Measurements from ENCODE around the gene KANK4. TPM values are rescaled to one million over a fixed set of nuclear protein-coding genes. Genes with fewer than 3 reads are reported as not detected.

Gene KANK4
- total RNA-seq, 1 donor from 2014 or later = not detected

DNA sequence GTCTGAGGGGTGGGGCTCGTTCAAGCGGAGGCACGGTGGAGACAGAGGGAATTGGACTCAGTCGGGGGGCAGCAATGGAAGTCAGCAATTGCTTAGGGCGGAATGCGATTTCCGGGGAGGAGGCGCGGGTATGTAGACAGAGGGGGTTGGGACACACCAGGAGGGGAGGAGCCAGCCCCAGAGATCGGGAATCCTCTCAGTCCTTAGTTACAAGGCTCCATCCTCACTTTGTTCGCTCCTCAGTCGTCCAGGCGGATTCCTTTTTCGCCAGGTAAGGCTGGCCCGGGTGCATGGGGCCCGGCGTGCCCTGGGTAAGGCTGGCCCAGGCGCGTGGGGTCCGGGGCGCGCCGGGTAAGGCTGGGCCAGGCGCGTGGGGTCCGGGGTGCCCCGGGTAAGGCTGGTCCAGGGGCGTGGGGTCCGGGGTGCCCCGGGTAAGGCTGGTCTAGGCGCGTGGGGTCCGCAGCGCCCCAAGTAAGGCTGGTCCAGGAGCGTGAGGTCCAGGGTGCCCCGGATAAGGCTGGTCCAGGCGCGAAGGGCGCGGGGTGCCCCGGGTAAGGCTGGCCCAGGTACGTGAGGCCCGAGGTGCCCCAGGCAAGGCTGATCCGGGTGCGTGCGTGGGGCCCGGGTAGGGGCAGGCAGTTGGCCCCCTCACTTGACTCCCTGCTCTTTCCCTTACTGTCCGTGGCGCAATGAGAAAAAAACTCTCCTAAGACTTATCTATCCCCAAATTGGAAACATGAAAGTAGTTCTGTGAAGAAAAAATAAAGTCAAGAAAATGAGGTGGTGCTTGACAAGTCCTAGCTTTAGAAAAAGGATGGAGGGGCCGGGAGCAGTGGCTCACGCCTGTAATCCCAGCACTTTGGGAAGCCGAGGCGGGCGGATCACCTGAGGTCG lies 124.3 kb downstream of the KANK4 start, which contains the start of gene L1TD1:
Gene L1TD1 (plus strand): TSS at position 199 of the 894 bp plus-strand sequence. CDS start 11,780 bp downstream, outside the sequence.
- Mint-ChIP-seq H3K9me3 (no peaks in the 10 kb centered on the region), H3K4me1 (no peaks in the 10 kb centered on the region), H3K27me3 (peaks cover 31% of the 10 kb centered on the region), H3K27ac (no peak within 1 kb of the TSS), H3K4me3 (no peak within 1 kb of the TSS), H3K36me3 (ENCODE audit: low read depth) (no peaks in the 10 kb centered on the region)
- TF ChIP-seq, protein P1, sequence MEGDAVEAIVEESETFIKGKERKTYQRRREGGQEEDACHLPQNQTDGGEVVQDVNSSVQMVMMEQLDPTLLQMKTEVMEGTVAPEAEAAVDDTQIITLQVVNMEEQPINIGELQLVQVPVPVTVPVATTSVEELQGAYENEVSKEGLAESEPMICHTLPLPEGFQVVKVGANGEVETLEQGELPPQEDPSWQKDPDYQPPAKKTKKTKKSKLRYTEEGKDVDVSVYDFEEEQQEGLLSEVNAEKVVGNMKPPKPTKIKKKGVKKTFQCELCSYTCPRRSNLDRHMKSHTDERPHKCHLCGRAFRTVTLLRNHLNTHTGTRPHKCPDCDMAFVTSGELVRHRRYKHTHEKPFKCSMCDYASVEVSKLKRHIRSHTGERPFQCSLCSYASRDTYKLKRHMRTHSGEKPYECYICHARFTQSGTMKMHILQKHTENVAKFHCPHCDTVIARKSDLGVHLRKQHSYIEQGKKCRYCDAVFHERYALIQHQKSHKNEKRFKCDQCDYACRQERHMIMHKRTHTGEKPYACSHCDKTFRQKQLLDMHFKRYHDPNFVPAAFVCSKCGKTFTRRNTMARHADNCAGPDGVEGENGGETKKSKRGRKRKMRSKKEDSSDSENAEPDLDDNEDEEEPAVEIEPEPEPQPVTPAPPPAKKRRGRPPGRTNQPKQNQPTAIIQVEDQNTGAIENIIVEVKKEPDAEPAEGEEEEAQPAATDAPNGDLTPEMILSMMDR (IDR thresholded peaks at IDR 0.05) = no peak
- DNase-seq = no peak
- POLR2A ChIA-PET = no interaction called here
- intact Hi-C loops (cut with micrococcal nuclease) = no loop called here
- CTCF ChIA-PET = no interaction called here
- ATAC-seq (ENCODE audit: low read depth) = no peak

DNA sequence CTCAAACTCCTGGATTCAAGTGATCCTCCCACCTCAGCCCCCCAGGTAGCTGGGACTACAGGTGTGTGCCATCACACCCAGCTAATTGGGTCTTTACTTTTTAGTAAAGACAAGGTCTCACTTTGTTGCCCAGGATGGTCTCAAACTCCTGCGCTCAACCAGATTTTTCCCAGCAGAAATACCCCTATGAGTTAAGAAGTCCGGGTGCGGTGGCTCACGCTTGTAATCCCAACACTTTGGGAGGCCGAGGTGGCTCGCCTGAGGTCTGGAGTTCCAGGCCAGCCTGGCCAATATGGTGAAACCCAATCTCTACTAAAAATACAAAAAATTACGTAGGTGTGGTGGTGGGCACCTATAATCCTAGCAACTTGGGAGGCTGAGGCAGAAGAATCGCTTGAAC lies 131.1 kb downstream of the KANK4 start:
- ChIA-PET POLR2A (no interaction called here), CTCF (interaction anchor here (1.0 kb wide), 1 partner anchor 216 kb away, joined by 3 read pairs; no protein-coding TSS in a partner anchor)
- DNase-seq = no peak
- Mint-ChIP-seq H3K4me1 (no peaks in the 10 kb centered on the region), H3K36me3 (ENCODE audit: low read depth) (no peaks in the 10 kb centered on the region), H3K27me3 (peaks cover 9% of the 10 kb centered on the region), H3K9me3 (no peaks in the 10 kb centered on the region), H3K27ac (no peak overlapping the region), H3K4me3 (no peak overlapping the region)
- TF ChIP-seq, protein P1 (IDR thresholded peaks at IDR 0.05) = no peak
- no peak for ATAC-seq (ENCODE audit: low read depth)
- intact Hi-C loops (cut with micrococcal nuclease) = no loop called here

DNA sequence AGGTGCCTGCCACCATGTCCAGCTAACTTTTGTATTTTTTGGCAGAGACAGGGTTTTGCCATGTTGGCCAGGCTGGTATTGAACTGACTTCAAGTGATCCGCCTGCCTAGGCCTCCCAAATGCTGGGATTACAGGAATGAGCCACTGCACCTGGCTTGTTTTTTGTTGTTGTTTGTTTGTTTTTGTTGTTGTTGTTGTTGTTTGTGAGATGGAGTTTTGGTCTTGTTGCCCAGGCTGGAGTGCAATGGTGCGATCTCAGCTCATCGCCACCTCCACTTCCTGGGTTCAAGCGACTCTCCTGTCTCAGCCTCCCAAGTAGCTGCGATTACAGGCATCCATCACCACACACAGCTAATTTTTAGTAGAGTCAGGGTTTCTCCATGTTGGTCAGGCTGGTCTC lies 131.7 kb downstream of the KANK4 start:
- H3K4me3 Mint-ChIP-seq = no peak overlapping the region
- no peak for DNase-seq
- peaks cover 4% of the 10 kb centered on the region for H3K27me3 Mint-ChIP-seq
- H3K27ac Mint-ChIP-seq = no peak overlapping the region
- CTCF ChIA-PET = no interaction called here
- ATAC-seq (ENCODE audit: low read depth) = no peak
- no peaks in the 10 kb centered on the region for H3K9me3 Mint-ChIP-seq
- TF ChIP-seq, protein P1 (IDR thresholded peaks at IDR 0.05) = no peak
- intact Hi-C loops (cut with micrococcal nuclease) = no loop called here
- POLR2A ChIA-PET = no interaction called here
- H3K4me1 Mint-ChIP-seq = no peaks in the 10 kb centered on the region
- H3K36me3 Mint-ChIP-seq (ENCODE audit: low read depth) = no peaks in the 10 kb centered on the region

Other genes starting within 250 kb of the KANK4 start
- 0.05 and 0.09 TPM in 2 replicates for gene L1TD1, start 124.6 kb downstream of the KANK4 start, total RNA-seq
- gene USP1, start 117.6 kb upstream of the KANK4 start, total RNA-seq = 32.1 and 33.3 TPM in 2 replicates